ENCODE data around the gene PLRG1. TPM values are rescaled to one million over a fixed set of nuclear protein-coding genes. Genes with fewer than 3 reads are reported as not detected.
"Not testable (repeated sequence)": the region's sequence is repeated elsewhere in the genome, so short reads cannot be mapped to it uniquely, and the experiment has no call there.

The PLRG1 gene
- polyA plus RNA-seq, 1 donor from 2014 or later, result 133 TPM

GRCh38 chr4:154597281-154597680, 47.1 kb upstream of the PLRG1 start:
- H3K9me2 ChIP-seq (ENCODE audit: insufficient read depth, low read length); H4K20me1 ChIP-seq (ENCODE audit: insufficient read depth); H3K4me2 ChIP-seq (ENCODE audit: low read length); H3K9me3 ChIP-seq (ENCODE audit: low read length); H3K36me3 ChIP-seq (ENCODE audit: insufficient read depth, low read length); H3K4me3 ChIP-seq (ENCODE audit: low read length); H3K27ac ChIP-seq (ENCODE audit: low read length); H3F3A ChIP-seq (ENCODE audit: insufficient read depth, low read length, poor library complexity, severe bottlenecking); H3K79me2 ChIP-seq (replicated peaks; ENCODE audit: insufficient read depth, low read length); H3K27me3 ChIP-seq (ENCODE audit: insufficient read depth, low read depth, low read length); H3K9ac ChIP-seq (ENCODE audit: low read length); H2AFZ ChIP-seq (ENCODE audit: low read depth, low read length): not testable (repeated sequence)

GRCh38 chr4:154595807-154596206, 45.6 kb upstream of the PLRG1 start:
- TF ChIP-seq CTCF (IDR thresholded peaks at IDR 0.05; ENCODE audit: poor library complexity, severe bottlenecking), result no peak
- TF ChIP-seq EP300 (conservative IDR thresholded peaks at IDR 0.05; ENCODE audit: poor library complexity, severe bottlenecking), result no peak
- TF ChIP-seq EZH2 (IDR thresholded peaks at IDR 0.05; ENCODE audit: borderline replicate concordance, insufficient read depth, low read length, poor library complexity, severe bottlenecking), result no peak
- no peak for TF ChIP-seq POLR2AphosphoS5 (IDR thresholded peaks at IDR 0.05)
- TF ChIP-seq TAF1 (IDR thresholded peaks at IDR 0.05; ENCODE audit: low read depth), result no peak
- TF ChIP-seq RAD21 (conservative IDR thresholded peaks at IDR 0.05), result no peak
- TF ChIP-seq REST (IDR thresholded peaks at IDR 0.05; ENCODE audit: borderline replicate concordance), result no peak
- no peak for TF ChIP-seq MXI1 (conservative IDR thresholded peaks at IDR 0.05; ENCODE audit: poor library complexity, severe bottlenecking)
- TF ChIP-seq SMC3 (conservative IDR thresholded peaks at IDR 0.05; ENCODE audit: poor library complexity), result no peak
- H4K20me1 ChIP-seq (ENCODE audit: insufficient read depth), result no peaks in the 10 kb centered on the region
- no peaks in the 10 kb centered on the region for H3K9me3 ChIP-seq (ENCODE audit: low read length)
- no peak overlapping the region for H3K9ac ChIP-seq (ENCODE audit: low read length)
- no peaks in the 10 kb centered on the region for H3K79me2 ChIP-seq (replicated peaks; ENCODE audit: insufficient read depth, low read length)
- H3K27ac ChIP-seq (ENCODE audit: low read length), result no peak overlapping the region
- no peak overlapping the region for H3K4me3 ChIP-seq (ENCODE audit: low read length)
- no peaks in the 10 kb centered on the region for H3F3A ChIP-seq (ENCODE audit: insufficient read depth, low read length, poor library complexity, severe bottlenecking)
- H2AFZ ChIP-seq (ENCODE audit: low read depth, low read length), result no peak overlapping the region
- no peak overlapping the region for H3K4me2 ChIP-seq (ENCODE audit: low read length)
- H3K27me3 ChIP-seq (ENCODE audit: insufficient read depth, low read depth, low read length), result no peaks in the 10 kb centered on the region
- no peaks in the 10 kb centered on the region for H3K9me2 ChIP-seq (ENCODE audit: insufficient read depth, low read length)
- H3K36me3 ChIP-seq (ENCODE audit: insufficient read depth, low read length), result no peaks in the 10 kb centered on the region

DNA sequence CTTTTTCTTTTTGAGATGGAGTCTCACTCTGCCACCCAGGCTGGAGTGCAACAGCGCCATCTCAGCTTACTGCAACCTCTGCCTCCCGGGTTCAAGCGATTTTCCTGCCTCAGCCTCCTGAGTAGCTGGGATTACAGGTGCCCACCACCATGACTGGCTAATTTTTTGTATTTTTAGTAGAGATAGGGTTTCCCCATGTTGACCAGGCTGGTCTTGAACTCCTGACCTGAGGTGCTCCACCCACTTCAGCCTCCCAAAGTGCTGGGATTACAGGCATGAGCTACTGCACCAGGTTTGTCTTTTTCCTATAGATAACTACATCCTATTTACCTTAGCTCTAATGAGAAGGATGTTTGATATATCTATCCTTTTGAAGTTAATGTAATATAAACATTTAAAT, 44.1 kb upstream of the PLRG1 start:
- not testable (repeated sequence) for H4K20me1 ChIP-seq (ENCODE audit: insufficient read depth); H3K9me2 ChIP-seq (ENCODE audit: insufficient read depth, low read length); H3K36me3 ChIP-seq (ENCODE audit: insufficient read depth, low read length); H3K4me2 ChIP-seq (ENCODE audit: low read length); H3F3A ChIP-seq (ENCODE audit: insufficient read depth, low read length, poor library complexity, severe bottlenecking); H2AFZ ChIP-seq (ENCODE audit: low read depth, low read length); H3K79me2 ChIP-seq (replicated peaks; ENCODE audit: insufficient read depth, low read length); H3K27me3 ChIP-seq (ENCODE audit: insufficient read depth, low read depth, low read length); H3K27ac ChIP-seq (ENCODE audit: low read length); H3K9me3 ChIP-seq (ENCODE audit: low read length); H3K4me3 ChIP-seq (ENCODE audit: low read length); H3K9ac ChIP-seq (ENCODE audit: low read length)

Data from neural cell (in vitro differentiated cells).